ENCODE data around the gene SERPINE1. TPM values are rescaled to one million over a fixed set of nuclear protein-coding genes. Genes with fewer than 3 reads are reported as not detected.

The SERPINE1 gene
- total and polyA plus RNA-seq, 2 of the 13 experiments (the other 11 are each of a cell fraction or from before 2014, with no cell fraction given), result 21.2 to 1,576 TPM

- TF ChIP-seq TEAD2 (CRISPR knock-in tag; IDR thresholded peaks at IDR 0.05) (no peak), ATF5 (CRISPR knock-in tag; IDR thresholded peaks at IDR 0.05; ENCODE audit: low read depth) (0 out of 2 replicates have a peak, but pooled peaks have one; percentile 71), ZNF724P (CRISPR knock-in tag; IDR thresholded peaks at IDR 0.05; ENCODE audit: borderline replicate concordance) (no peak), BRCA1 (CRISPR knock-in tag; IDR thresholded peaks at IDR 0.05) (0 out of 2 replicates have a peak, but pooled peaks have one; percentile 70), CBFB (CRISPR knock-in tag; IDR thresholded peaks at IDR 0.05) (no peak), ZFY (CRISPR knock-in tag; IDR thresholded peaks at IDR 0.05) (peak; percentile 28; the same call in 1 of the 2 replicates), TCF12 (IDR thresholded peaks at IDR 0.05) (no peak), TCF12 (CRISPR knock-in tag; IDR thresholded peaks at IDR 0.05) (peak; percentile 41; the same call in 1 of the 2 replicates), SOX5 (CRISPR knock-in tag; IDR thresholded peaks at IDR 0.05; ENCODE audit: borderline replicate concordance) (peak; percentile 88), ZNF770 (CRISPR knock-in tag; IDR thresholded peaks at IDR 0.05) (peak; percentile 43; the same call in 1 of the 2 replicates), DMTF1 (CRISPR knock-in tag; IDR thresholded peaks at IDR 0.05) (no peak), NONO (IDR thresholded peaks at IDR 0.05) (no peak), NONO (CRISPR knock-in tag; conservative IDR thresholded peaks at IDR 0.05) (peak; percentile 73; the same call in 1 of the 2 replicates), ZMYM4 (CRISPR knock-in tag; IDR thresholded peaks at IDR 0.05) (peak; percentile 45), HNF4A (CRISPR knock-in tag; IDR thresholded peaks at IDR 0.05) (peak; percentile 92), ZNF746 (CRISPR knock-in tag; IDR thresholded peaks at IDR 0.05) (no peak; the same call in 1 of the 2 replicates), ARID4A (CRISPR knock-in tag; IDR thresholded peaks at IDR 0.05; ENCODE audit: borderline replicate concordance) (peak; percentile 37; the same call in 1 of the 2 replicates), ZMYM2 (CRISPR knock-in tag; IDR thresholded peaks at IDR 0.05) (peak; percentile 83), NCOA2 (CRISPR knock-in tag; IDR thresholded peaks at IDR 0.05) (peak; percentile 65), PITX1 (CRISPR knock-in tag; IDR thresholded peaks at IDR 0.05) (peak; percentile 46; the same call in 1 of the 2 replicates), FOXA3 (CRISPR knock-in tag; IDR thresholded peaks at IDR 0.05) (peak; percentile 44; the same call in 1 of the 2 replicates)
These were observed 3.8 kb upstream of the SERPINE1 start (continued) for GRCh38 chr7:101122933-101123702.

Measured in HepG2 (cell line).